D341Med (cell line): ENCODE results near the gene KIF18A.
"Not testable (repeated sequence)": the region's sequence is repeated elsewhere in the genome, so short reads cannot be mapped to it uniquely, and the experiment has no call there.

ENCODE experiments used
- DNase-seq: peaks from one replicate; pipeline ENCODE4 v3.0.0; 2012; ENCODE audit warnings: low spot score

Gene KIF18A

DNA sequence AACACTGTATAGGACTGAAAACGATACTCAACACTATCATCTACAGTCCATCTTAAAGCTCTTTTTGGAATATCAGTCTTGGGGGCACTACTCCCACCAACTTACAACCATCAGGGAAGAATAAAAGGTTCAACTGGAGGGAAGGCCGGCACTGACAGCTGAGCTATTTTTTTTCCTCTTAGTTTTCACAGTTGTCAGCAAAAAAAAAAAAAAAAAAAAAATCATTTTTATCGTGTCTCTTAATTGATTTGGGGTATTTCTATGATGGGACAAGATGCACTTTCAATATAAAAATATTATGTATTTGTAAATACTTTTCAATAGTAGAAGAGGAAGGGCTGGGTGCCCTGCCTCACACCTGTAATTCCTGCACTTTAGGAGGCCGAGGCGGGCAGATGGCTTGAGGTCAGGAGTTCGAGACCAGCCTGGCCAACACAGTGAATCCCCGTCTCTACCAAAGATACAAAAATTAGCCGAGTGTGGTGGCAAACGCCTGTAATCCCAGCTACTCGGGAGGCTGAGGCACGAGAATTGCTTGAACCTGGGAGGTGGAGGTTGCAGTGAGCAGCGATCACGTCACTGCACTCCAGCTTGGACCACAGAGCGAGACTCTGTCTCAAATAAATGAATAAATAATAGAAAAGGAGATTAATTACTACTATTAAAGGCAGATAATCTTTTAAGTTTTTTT is 1.5 kb downstream of the KIF18A start:
- no peak for DNase-seq

DNA sequence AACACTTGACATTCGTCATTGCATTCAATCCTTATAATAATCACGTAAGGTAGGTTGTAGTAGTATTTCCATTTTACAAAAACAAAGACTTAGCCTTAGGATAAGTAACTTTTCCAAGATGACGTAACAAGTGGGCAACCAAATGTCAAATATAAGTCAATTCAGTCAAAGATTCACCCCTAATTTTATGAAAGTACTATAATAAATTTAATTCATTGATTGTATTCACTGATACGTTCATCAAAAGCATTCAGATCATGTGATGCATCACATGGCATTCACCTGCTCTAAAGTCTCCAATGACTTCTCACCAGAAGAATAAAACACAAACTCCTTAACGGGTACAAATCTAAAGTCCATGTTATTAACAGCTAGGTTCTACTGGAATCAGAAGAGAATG is 2.1 kb downstream of the KIF18A start:
- no peak for DNase-seq

DNA sequence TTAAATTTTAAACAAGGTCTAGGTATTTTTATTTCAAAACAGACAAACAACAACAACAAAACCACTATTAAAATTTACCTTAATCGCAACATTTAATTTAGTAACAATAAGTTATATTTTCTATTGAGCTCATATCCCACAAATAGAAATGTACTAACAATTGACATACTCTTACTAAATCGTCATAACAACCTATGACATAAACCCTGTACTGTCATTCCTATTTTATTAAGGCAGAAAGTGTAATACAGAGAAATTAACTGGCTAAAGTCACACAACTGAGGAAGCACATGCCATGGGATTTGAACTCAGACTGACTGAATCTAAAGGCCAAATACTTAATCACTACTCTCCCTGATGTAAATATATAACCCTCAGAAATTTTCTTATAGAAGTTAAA is 3.0 kb downstream of the KIF18A start:
- no peak for DNase-seq

DNA sequence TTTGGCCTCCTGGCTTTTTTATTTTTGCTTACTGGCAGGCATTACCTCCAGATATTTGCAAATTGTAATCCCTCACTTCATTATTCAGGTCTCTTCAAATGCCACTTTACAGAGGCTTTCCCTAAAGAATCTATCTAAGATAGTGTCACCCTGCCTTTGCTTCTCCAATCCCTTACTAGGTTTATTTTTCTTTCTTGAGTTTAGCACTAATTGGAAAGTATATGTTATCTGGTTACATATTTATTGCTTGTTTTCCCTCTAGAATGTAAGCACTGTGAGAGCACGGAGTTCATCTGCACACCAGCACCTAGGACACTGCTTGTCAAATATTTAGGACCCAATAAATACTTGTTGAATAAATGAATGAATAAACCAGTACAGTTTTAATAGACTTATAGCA is 3.5 kb downstream of the KIF18A start:
- no peak for DNase-seq

- DNase-seq, result not testable (repeated sequence)
Observed at GRCh38 chr11:28102300-28102699, 5.7 kb downstream of the KIF18A start.

DNA sequence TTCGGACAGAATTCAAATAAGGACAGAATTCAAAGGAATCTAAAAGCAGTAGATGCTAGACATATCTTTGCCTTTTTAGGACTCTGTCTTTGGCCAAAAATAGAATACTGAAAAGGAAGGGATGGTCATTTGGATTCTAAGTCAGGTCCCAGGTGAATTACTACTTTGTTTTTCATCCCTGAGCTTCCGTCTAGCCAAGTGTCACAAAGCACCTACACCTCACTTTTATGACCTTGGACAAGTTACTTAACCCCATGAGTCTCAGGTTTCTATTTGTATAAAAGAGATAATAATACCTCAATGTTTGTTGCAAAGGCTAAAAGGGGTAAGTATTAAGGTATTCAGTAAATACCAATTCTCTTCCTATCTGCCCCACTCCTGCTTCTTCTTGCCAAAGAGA is 7.3 kb downstream of the KIF18A start:
- DNase-seq, result no peak

- no peak for DNase-seq
Observed at GRCh38 chr11:28099715-28100114, 8.2 kb downstream of the KIF18A start.

DNA sequence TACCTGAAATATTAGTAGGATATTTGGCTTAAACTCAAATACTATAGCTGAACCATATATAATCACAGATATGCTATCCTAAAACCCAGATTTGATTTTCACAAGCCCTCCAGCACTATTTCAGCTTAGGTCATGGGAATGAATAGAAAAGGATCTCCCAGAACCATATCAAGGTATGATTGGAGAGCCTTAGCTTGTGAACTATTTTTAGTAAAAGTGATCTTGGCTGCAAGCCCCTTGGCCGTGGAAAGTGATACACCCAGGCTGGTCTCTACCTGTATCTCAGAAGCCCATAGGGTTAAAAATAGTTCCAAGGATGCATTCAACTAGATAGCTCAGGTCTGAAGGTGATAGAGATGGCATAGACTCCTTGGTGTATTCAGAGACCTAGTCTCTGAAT is 9.7 kb downstream of the KIF18A start:
- DNase-seq, result no peak

DNA sequence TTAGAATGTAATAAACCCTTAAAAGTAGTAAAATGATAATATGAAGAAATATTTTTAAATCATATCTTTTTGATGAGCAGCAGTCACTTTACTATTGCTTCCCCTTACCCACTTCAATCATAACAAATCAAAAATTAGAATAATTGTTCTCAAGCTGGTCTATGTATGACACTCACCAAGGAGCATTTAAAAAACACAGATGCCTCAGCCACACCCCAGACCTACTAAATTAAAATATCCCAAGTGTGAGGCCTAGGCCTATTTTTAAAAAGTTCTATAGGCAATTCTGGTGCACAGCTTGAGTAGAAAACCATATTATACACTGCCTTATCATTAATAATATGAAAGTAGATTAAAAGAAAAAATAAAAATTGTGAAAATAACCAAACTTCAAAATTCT is 15.2 kb downstream of the KIF18A start:
- DNase-seq, result no peak

DNA sequence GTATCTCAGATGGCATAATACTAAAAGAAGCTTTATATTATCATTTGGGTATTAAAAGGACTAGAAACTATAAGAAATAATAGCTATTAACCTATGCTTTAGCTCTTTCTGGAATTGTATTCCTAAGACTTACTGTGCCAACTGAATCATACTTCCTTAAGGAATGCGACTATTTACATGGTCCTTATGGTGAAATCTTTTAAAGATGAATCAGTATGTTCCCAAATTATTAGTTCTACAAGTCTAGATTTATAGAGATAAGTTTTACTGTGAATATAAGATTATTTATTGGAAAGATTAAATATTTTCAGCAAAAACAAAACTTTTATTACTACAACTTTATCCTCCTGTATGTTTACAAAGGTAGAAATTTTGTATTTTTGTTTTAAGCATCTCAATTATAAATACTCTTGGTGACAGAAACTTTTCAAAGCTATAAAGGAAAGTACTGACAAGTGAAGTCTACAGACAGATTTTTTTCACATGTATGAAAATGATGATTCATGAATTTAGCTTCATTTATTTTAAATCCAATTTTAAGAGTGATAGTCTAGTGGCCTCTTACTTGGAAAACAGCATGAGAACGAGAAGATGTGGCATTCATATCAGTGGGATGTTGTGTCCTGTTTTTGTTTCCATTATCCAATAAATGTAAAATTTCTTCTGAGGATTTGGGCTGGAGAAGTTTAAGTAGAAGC is 17.8 kb downstream of the KIF18A start:
- no peak for DNase-seq

DNA sequence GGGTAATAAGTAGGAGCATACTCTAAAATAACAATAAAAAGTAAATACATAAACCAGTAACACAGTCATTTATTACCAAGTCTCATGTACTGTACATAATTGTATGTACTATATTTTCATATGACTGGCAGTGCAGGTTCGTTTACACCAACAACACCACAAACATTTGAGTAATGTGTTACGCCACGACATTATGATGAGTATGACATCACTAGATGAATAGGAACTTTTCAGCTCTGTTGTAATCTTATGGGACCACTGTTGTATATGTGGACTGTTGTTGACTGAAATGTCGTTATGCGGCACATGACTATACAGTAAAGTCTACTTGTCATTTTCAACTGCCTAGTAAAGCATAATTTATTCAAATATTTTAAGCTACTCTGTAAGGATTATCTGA is 18.6 kb downstream of the KIF18A start:
- no peak for DNase-seq

DNA sequence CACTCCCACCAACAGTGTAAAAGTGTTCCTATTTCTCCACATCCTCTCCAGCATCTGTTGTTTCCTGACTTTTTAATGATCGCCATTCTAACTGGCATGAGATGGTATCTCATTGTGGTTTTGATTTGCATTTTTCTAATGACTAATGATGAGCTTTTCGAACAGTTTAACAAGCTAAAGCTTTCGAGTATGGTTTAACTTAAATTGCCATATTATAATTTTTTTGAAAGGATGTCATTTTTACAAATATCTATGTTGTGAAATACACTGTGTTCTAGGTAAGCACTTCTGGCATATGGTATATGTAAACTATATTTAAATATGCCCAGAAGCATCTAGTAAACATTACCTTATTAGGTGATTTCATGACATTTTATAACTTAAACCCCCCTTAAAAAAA is 20.3 kb downstream of the KIF18A start:
- not testable (repeated sequence) for DNase-seq

GRCh38 chr11:28087192-28087591 is 20.8 kb downstream of the KIF18A start:
- not testable (repeated sequence) for DNase-seq

DNA sequence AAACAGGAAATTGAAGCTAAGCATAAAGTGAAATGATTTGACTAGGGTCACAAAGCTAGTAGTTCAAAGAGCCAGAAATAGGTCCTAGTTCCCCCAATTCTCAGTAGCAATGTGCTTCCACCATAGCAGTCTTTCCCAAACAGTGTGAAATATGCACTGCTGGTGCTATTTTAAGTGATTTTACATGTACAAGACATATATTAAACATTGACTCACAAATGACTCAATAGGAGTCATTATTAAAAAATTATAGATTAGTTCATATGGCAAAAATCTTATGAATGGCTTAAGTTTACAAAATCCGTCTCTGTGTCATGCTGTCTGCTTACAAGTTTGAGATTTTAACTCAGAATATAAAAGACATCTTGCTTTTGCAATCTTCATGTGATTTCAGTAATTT is 21.4 kb downstream of the KIF18A start:
- no peak for DNase-seq

GRCh38 chr11:28083118-28083517 is 24.8 kb downstream of the KIF18A start:
- no peak for DNase-seq

DNA sequence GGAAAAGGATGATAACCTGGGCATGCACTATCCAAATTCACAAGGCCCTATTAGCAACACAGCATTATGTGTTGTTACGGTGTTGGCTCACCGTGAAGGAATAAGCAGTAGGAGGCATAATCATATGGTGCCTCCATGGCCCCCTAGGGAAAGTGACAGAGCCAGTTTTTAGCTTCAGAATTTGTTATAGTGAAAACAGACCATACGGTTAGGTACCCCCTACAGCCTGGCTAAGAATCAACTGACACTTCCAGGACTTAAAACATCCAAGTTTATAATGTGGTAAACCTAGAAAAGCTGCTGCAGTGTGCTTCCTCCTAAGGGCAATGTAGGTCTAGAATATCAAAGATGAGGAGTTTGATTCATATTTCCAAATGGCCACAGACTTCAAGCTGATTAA is 30.4 kb downstream of the KIF18A start:
- no peak for DNase-seq

GRCh38 chr11:28072321-28072720 is 35.6 kb downstream of the KIF18A start:
- no peak for DNase-seq

DNA sequence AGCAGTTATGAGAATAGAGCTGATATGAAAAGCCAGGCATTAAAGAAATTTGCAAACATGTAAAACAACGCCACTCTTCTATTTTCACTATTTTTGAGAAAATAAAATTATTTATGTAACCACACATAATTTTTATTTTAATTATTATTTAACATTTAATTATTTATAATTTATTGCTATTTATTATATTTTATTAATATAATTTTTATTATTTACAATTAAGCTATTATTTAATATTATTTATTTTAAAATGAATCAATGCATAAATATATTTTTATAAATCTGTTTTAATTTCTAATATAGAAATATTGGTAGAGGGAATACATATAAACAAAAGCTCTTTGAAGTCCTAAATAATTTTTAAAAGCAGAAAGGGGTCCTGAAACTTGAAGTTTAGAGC is 36.7 kb downstream of the KIF18A start:
- DNase-seq, result no peak

GRCh38 chr11:28058333-28058732 is 49.6 kb downstream of the KIF18A start:
- no peak for DNase-seq

DNA sequence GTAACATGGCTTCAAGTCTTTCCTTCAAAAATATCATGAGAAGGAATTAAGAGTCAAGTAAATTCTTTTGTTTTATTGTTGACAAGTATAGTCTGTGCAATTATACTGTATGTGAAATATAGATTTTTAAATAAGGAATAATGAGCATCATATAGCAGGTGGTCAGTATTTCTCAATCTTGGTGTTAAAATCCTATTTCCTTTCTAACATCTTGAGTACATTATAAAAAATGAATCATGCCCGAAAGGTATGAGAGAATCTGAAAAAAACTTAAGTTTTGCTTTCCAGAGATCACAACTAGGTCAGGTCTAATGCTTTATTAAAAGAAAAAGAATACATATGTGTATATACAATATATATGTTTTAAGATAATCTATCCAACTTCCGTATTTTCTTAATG is 53.1 kb downstream of the KIF18A start:
- no peak for DNase-seq

DNA sequence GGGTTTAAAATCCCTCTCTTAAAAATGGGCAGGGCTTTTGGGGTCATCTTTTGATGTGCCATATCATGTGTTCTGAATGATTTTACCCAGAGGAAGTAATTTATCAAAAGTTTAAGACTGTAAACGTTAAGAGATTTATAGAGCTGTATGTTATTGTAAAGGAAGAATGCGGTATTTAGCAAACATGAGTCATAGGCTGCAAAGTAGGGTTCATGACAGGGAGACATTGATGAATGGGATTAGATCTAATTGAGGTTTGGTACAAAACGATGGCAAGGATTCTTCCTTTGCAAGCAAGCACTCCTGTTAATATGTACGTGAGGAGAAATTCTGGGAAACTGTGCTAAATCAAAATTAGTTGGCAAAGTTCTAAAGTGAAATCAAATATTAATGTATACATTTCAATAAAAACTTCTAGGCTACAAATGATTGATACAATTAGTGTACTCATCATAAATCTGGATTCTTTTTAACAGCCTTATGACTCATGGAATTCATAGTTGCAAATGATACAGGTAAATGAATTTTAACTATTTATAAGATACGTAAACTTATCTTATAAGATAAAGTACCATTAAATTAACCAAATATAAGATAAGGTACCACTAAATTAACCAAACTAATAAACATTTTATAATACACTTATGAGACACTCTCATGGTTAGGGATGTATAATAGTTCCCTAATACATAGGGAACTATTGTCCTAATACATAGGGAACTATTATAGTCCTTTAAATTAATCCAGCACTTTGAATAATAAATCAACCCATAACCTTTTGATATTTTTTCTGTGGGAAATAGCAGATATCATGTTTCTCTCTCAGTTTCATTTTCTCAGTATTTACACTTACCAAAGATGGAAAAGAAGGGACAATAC is 58.4 kb downstream of the KIF18A start:
- DNase-seq, result no peak

- no peak for DNase-seq
Observed at GRCh38 chr11:28048812-28049211, 59.1 kb downstream of the KIF18A start.
